Mesothelial cell of epicardium (in vitro differentiated cells): ENCODE measurements around the gene WAC. TPM values are rescaled to one million over a fixed set of nuclear protein-coding genes. Genes with fewer than 3 reads are reported as not detected.
A peak's percentile ranks its signal among the peaks of the same experiment; 100 is the strongest.

Experiments used
- DNase-seq, 2 experiments: peaks; one replicate each; pipeline ENCODE4 v3.0.0; 2021; ENCODE audit warnings: low spot score in 2 of 2; ENCODE audit not compliant: unreplicated experiment in 2 of 2
- H3K27ac Mint-ChIP-seq: 2 replicates; pipeline ENCODE4 v1.8.0; 2021; ENCODE audit warnings: mixed read lengths
- H3K27me3 Mint-ChIP-seq: 2 replicates; pipeline ENCODE4 v1.8.0; 2021; ENCODE audit warnings: low read depth, mixed read lengths
- H3K36me3 Mint-ChIP-seq: 2 replicates; pipeline ENCODE4 v1.8.0; 2021; ENCODE audit warnings: mixed read lengths
- H3K4me1 Mint-ChIP-seq: 2 replicates; pipeline ENCODE4 v1.8.0; 2021; ENCODE audit warnings: mixed read lengths
- H3K4me3 Mint-ChIP-seq: 2 replicates; pipeline ENCODE4 v1.8.0; 2021; ENCODE audit warnings: mild to moderate bottlenecking, moderate library complexity, mixed read lengths
- H3K9me3 Mint-ChIP-seq: 2 replicates; pipeline ENCODE4 v1.8.0; 2021; ENCODE audit warnings: mixed read lengths
- total RNA-seq: library from RNA; stranded (reverse); gene quantifications from 3 replicates; pipeline ENCODE4 v1.2.1, GENCODE V29; 2021
- TF ChIP-seq, protein P1 (sequence below): fragments of 200-600 bp; sonication (generic); IDR thresholded peaks from one replicate; pipeline ENCODE4 v1.5.0; 2021; ENCODE audit warnings: antibody characterized with exemption; ENCODE audit not compliant: unreplicated experiment

The WAC gene
- total RNA-seq, 1 donor from 2014 or later: 141 TPM

DNA sequence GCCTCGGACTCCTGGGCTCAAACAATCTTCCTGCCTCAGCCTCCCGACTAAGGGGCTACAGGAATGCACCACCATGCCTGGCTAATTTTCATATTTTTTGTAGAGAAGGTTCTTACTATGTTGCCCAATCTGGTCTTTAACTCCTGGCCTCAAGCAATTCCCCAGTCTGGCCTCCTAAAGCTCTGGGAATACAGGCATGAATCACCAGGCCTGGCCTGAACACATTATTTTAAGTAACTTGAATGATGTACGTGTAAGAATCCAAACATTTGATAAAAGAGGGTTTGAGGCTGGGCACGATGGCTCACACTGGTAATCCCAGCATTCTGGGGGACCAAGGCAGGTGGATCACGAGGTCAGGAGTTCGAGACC, 131.4 kb downstream of the WAC start:
- Mint-ChIP-seq H3K27me3 (no peaks in the 10 kb centered on the region), H3K4me3 (no peak overlapping the region), H3K9me3 (no peaks in the 10 kb centered on the region), H3K36me3 (no peaks in the 10 kb centered on the region), H3K27ac (peak overlapping the region; percentile 67), H3K4me1 (peaks cover 70% of the 10 kb centered on the region)
- TF ChIP-seq, protein P1, sequence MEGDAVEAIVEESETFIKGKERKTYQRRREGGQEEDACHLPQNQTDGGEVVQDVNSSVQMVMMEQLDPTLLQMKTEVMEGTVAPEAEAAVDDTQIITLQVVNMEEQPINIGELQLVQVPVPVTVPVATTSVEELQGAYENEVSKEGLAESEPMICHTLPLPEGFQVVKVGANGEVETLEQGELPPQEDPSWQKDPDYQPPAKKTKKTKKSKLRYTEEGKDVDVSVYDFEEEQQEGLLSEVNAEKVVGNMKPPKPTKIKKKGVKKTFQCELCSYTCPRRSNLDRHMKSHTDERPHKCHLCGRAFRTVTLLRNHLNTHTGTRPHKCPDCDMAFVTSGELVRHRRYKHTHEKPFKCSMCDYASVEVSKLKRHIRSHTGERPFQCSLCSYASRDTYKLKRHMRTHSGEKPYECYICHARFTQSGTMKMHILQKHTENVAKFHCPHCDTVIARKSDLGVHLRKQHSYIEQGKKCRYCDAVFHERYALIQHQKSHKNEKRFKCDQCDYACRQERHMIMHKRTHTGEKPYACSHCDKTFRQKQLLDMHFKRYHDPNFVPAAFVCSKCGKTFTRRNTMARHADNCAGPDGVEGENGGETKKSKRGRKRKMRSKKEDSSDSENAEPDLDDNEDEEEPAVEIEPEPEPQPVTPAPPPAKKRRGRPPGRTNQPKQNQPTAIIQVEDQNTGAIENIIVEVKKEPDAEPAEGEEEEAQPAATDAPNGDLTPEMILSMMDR: no peak
- no peak for DNase-seq

DNA sequence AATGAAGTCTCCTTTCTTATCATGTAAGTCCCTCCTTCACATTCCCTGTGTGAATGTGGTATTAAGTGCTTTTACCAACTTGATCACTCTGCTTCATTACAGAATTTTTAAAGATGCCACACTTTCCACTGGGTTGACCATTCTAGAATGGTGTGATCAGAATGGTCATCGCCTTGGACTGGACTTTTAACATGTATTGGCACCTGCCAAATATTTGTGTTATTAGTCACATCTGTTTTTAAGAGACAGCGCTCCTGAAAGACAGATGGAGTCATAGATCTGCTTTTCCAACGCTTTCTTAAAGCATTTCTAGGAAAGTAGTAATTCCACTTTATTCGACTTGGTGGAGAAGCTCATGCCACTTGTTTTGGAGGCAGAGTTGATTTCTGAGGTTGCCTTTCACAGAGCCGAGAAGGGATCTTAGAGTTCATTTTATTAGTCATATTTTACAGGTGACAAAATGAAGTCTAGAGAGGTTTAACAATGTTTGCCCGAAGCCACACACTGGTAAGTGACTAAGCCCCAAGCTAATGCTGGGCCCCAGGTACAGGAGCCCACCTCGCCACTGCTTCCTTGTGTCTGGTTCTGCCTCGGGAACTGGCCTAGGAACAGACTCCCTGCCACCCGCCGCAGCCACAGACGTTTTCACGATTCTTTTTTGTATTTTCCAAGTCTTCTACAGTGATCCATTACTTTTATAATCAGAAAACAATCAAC, 134.0 kb downstream of the WAC start:
- DNase-seq: no peak
- H3K27me3 Mint-ChIP-seq: no peaks in the 10 kb centered on the region
- peak overlapping the region; percentile 43 for H3K4me3 Mint-ChIP-seq
- TF ChIP-seq, protein P1: no peak
- peaks cover 66% of the 10 kb centered on the region for H3K4me1 Mint-ChIP-seq
- H3K27ac Mint-ChIP-seq: peak overlapping the region; percentile 97
- H3K9me3 Mint-ChIP-seq: no peaks in the 10 kb centered on the region
- no peaks in the 10 kb centered on the region for H3K36me3 Mint-ChIP-seq

DNA sequence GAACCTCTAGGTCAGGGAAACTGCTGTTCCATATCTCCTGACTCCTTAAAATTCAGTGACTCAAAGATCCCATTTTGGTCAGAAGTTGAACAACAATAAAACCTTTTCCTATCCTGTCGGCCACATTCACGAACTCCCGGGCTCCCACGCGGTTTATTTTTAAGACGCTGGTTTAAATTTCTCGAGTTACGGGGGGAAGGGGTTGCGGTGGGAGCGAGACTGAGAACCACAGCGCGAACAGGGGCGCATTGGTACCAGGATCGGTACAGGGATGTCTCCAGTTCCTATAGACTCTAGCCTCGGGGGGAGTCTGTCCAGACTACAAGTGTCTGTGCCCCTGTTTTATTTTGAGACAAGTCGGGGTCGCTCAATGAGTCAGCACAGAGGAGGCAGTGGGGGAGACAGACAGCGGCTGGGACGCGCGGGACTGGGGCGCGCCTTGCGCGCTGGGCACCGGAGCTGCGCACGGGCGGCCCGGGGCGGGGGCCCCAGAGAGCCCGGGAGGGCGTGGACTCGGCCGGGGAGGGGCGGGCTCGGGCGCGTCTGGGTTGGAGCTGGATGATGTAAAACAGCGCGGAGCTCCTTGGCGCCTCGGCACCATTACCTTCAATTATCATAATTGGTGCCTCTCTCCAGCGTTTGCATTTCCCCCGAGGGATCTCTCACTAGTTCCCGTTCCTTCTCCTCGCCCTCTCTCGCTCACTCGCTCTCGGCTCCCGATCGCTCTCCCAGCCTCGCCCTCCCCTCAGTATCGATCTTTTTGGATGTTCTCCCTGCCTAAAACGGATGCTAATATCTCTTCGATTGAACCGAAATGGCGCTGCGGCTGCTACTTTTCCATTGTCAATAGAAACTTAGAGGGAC, 135.7 kb downstream of the WAC start:
- Mint-ChIP-seq H3K9me3 (no peaks in the 10 kb centered on the region), H3K4me3 (peak overlapping the region; percentile 93), H3K27me3 (no peaks in the 10 kb centered on the region), H3K36me3 (no peaks in the 10 kb centered on the region), H3K27ac (peak overlapping the region; percentile 98), H3K4me1 (peaks cover 54% of the 10 kb centered on the region)
- TF ChIP-seq, protein P1: no peak
- DNase-seq: peak; percentile 71 to 85

DNA sequence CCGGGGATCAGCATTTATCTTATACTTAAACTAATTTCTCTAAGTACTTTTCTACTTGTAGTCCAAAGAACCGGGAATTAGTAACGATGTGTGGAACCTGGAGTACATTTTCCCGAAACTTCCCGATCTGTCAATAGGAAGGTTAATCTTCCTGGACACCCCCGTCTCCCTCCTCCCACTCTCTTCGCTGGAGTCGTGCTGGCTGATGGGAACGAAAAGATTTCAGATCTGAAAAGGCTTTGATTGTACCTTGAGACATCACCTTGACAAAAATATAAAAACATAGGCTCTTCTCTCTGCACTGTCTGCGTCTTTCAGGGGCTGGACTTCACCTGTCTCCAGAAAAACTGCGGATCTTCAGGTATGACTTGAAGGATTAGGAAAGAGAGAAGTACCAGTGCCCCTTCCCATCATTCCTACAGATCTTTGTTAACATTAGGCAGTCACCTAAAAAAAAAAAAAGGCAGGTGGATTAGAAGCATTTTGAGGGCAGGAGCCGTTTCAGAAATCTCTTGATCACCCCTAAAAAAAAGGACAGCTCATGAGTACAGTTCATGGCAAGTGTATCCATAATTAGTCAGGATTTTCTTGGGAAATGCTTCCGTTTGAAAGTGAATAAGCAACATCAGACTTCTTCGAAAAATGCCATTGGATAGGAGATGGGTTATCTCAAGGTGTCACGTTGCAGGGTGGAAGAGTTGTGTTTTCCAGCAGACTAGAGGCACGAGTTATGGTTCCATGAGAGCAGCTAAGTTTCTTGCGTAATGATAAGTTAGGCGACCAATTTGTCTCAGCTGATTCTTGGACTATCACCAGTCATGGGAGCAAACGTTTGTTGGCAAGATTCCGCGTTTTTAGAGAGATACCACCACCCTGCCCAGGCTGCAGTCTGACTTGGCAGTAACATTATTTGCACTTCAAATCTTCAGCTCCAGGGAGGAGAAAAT, 136.6 kb downstream of the WAC start:
- peaks cover 52% of the 10 kb centered on the region for H3K4me1 Mint-ChIP-seq
- no peaks in the 10 kb centered on the region for H3K9me3 Mint-ChIP-seq
- no peaks in the 10 kb centered on the region for H3K27me3 Mint-ChIP-seq
- peak overlapping the region; percentile 93 for H3K4me3 Mint-ChIP-seq
- no peak for DNase-seq
- H3K27ac Mint-ChIP-seq: peak overlapping the region; percentile 98
- TF ChIP-seq, protein P1: no peak
- no peaks in the 10 kb centered on the region for H3K36me3 Mint-ChIP-seq

Other genes with a start within 250 kb of the WAC start
- 10.6 to 12.6 TPM (median 12.4 TPM) in 3 replicates for gene MPP7, start 230.1 kb upstream of the WAC start, total RNA-seq
- gene BAMBI, start 144.4 kb downstream of the WAC start, total RNA-seq: 209 to 219 TPM (median 217 TPM) in 3 replicates